GM18498 (cell line): Measurements from ENCODE around the gene ZNF672.
"Not testable (repeated sequence)": the region's sequence is repeated elsewhere in the genome, so short reads cannot be mapped to it uniquely, and the experiment has no call there.

Experiments
- ATAC-seq: cut with Tn5 transposase; IDR thresholded peaks from one replicate; pipeline ENCODE4 v1.9.1; 2021; ENCODE audit warnings: mild to moderate bottlenecking, moderate library complexity; ENCODE audit not compliant: unreplicated experiment

Gene ZNF672

DNA sequence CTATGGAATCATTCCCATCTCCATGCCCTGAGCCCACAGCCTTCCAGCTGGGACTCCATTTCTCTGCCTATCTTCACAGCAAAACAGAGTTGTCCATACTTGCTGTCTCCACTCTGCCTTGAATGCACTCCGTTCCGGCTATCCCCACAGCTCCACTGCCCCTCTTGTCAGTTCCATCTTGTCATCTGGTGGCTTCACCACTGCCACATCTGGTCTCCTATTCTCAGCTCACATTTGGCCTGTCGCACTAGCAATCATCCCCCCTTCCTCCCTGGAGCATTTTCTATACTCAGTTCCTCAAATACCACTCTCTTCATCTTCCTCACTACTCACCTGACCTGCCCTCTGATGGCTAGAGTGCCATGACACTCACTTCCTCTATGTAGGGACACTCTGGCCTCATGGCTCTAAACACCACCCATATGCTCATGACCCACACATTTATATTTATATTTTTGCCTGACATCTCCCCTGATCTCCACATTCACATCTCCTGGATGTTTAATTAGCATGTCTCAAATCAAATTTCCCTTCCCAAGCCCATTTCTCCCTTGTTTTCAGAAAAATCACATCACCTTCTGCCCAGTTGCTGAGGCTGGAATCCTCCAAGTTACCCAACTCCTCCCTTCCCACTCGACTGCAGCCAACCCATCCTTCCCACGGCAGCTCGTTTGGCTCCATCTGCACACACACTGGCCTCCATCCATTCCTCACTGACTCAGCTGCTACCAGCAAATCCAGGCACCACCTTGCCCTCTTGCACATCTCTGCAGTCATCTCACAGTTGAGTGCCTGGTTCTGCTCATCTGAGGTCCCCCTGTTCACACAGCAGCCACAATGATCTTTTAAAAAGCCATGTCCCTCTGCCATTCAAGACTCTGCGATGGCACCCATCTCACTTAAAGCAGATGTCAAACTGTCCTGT is 14.7 kb downstream of the ZNF672 start:
- ATAC-seq: no peak

- ATAC-seq: no peak
These were observed 15.8 kb downstream of the ZNF672 start for GRCh38 chr1:248853663-248854375.

- ATAC-seq: no peak
These were observed 17.6 kb downstream of the ZNF672 start for GRCh38 chr1:248855580-248855979.

DNA sequence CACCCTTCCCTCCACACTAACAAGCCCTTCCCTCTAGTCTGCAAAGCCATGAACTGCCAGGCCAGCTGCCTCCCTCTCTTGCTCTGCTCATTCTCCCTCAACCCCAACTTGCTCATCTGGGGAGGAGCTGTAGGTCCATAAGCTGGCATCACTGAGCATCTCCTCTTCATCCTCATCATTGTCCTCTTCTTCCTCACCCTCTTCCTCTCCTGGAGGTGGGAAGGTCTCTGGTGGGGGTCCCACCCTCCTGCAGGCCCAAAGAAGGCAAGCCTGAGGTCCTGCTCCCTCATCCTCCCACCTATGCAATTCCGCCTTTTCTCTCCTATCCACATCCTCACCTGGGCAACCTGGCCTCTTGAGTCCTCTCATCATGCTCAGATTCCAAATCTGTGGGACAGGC is 18.2 kb downstream of the ZNF672 start:
- no peak for ATAC-seq

- ATAC-seq: no peak
These were observed 19.2 kb downstream of the ZNF672 start for GRCh38 chr1:248857201-248857600.

DNA sequence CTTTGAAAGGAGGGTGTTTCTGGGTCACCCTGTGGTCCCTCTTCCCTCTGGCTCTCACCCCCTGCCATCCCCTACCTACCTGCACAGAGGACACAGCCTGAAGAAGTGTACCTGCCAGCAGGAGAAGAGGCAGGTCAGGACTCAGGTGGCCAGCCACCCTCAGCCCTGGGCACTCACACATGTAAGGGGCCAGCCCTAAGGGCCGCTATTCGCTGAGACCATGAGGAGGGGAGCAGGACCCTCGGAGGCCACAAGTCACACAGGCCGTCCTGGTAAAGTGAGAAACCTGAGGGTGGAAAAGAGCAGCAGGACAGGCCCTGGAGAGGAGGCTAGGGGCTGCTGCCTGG is 19.7 kb downstream of the ZNF672 start:
- ATAC-seq: peak; percentile 0

- ATAC-seq: peak; percentile 34
These were observed 20.3 kb downstream of the ZNF672 start for GRCh38 chr1:248858096-248858890.

- peak; percentile 78 for ATAC-seq
These were observed 21.2 kb downstream of the ZNF672 start, which contains the start of gene ZNF692 for GRCh38 chr1:248858891-248859889. ZNF692 (minus strand) TSS chr1:248859085; CDS start chr1:248858309, 776 bp downstream.

DNA sequence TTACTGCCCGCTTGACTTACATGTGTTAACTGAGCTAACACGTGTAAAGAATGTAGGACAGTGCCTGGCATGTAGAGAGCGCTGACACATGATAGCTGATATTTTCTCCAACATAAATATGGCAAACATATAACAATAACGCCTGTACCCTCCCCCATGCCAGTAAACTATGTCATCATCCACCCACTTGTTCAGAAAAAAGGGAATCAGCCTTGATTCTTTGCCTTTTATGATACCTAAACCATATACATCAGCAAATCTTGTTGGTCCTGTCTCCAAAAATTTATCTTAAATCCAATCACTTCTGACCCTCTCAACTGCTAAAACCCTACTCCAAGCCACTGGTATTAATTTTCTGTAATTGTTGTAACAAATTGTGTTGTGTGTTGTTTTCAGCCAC is 22.0 kb downstream of the ZNF672 start:
- no peak for ATAC-seq

GRCh38 chr1:248861616-248862015 is 23.6 kb downstream of the ZNF672 start:
- ATAC-seq: no peak

GRCh38 chr1:248862695-248862997 is 24.6 kb downstream of the ZNF672 start:
- peak; percentile 4 for ATAC-seq

- peak; percentile 74 for ATAC-seq
These were observed 25.2 kb downstream of the ZNF672 start for GRCh38 chr1:248862998-248863881.

GRCh38 chr1:248871837-248872401 is 33.9 kb downstream of the ZNF672 start:
- ATAC-seq: no peak

GRCh38 chr1:248872752-248873408 is 34.9 kb downstream of the ZNF672 start:
- ATAC-seq: peak; percentile 45

DNA sequence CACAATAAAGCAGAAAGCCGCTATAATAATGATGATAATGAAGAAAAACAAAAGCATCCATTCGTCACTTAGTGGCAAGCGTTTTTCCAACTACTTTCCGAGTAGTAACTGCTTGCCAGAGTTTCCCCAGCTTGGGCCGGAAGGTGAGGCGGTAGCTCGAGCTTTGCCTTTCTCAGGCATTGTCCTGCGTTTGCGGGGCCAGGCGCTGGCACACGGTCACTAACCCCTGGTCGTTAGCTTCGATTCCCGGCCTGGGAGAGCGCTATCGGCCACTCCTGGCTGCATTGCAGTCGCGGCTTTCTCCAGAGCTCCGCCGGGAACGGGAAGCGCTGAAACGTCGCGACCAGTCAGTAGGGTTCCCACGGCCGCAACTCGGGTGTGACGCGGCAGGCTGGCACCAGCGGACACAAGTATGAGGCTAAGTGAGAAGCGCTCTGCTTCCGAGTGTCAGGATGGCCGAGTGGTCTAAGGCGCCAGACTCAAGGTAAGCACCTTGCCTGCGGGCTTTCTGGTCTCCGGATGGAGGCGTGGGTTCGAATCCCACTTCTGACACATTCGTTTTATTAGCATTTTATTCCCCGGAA is 35.5 kb downstream of the ZNF672 start:
- peak; percentile 85 for ATAC-seq

GRCh38 chr1:248873993-248874533 is 36.0 kb downstream of the ZNF672 start:
- ATAC-seq: peak; percentile 67

- ATAC-seq: no peak
These were observed 43.2 kb downstream of the ZNF672 start for GRCh38 chr1:248881261-248881660.

DNA sequence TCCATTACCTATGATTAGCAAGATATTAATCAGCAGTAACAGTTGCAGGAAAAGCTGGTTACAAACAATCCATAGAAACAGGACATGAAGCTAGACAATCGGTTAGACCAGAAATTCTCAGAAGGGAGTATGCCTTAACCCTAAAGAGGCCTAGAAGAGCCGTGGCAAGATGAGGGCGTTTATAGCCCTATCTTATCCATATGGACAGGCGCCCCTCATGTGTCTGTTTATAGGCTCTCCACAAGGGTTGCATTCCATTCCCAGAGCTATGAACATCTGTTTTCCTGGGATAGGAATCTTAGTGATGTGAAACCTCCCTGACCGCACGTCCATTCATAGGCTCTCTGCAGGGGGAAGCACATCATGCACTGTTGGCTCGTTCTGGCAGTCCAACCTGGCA is 44.4 kb downstream of the ZNF672 start:
- not testable (repeated sequence) for ATAC-seq
